ENCODE measurements around the gene MED25. TPM values are rescaled to one million over a fixed set of nuclear protein-coding genes. Genes with fewer than 3 reads are reported as not detected.

The MED25 gene
- total and polyA plus RNA-seq, 9 donors, result 30.3 to 89.9 (median 67.4) TPM

GRCh38 chr19:49884109-49884508 lies 66.0 kb downstream of the MED25 start:
- DNase-seq, result peak in 1 of 5 donors; percentile 39
- intact Hi-C loops (cut with DNase I), result loop anchor here in 1 of 4 donors (5.0 kb wide), 1 partner anchor 137 kb away; no protein-coding TSS in a partner anchor

DNA sequence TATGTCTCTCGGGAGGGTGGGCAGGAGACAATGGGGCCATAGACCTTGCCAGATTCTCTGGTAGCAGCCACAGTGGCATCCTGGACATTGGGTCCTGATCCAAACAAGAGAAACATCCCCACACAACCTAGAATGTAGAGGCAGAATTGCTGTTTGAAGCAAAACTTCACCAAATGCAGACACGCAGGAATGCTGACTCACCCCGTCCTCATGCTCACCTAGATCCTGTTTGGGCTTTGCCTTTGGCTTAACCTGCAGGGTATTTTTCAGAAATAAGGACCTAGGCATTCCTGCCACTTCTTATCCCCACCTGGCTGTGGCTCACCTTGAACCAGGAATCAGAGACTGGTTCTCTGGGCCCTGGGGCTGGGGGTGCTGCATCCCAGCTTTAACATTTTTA lies 66.7 kb downstream of the MED25 start:
- H3K4me3 ChIP-seq, result no peak overlapping the region
- TF ChIP-seq CTCF (IDR thresholded peaks at IDR 0.05), result no peak
- intact Hi-C loops (cut with DNase I), result loop anchor here in 1 of 4 donors (5.0 kb wide), 1 partner anchor 137 kb away; no protein-coding TSS in a partner anchor
- no peaks in the 10 kb centered on the region for H3K4me1 ChIP-seq (ENCODE audit: insufficient read depth)
- H3K27ac ChIP-seq, result no peak overlapping the region
- no peaks in the 10 kb centered on the region for H3K27me3 ChIP-seq
- DNase-seq, result no peak
- H3K9me3 ChIP-seq, result no peaks in the 10 kb centered on the region
- H3K36me3 ChIP-seq, result no peaks in the 10 kb centered on the region
- whole genome bisulfite sequencing, 3 donors, result 91 to 96% (median 93%) methylated on average over 3 of the region's 3 CpGs

More at GRCh38 chr19:49884109-49884508, 66.0 kb downstream of the MED25 start:
- Histone ChIP-seq H3K4me3 (no peak overlapping the region), H3K27me3 (no peaks in the 10 kb centered on the region), H3K4me1 (ENCODE audit: insufficient read depth) (no peaks in the 10 kb centered on the region), H3K9me3 (no peaks in the 10 kb centered on the region), H3K36me3 (no peaks in the 10 kb centered on the region), H3K27ac (no peak overlapping the region)
- 93% methylated on average over 16 to 18 of the region's 18 CpGs for WGBS, 3 donors
- no peak for TF ChIP-seq EP300 (IDR thresholded peaks at IDR 0.05)
- no peak for TF ChIP-seq POLR2A (IDR thresholded peaks at IDR 0.05)
- TF ChIP-seq CTCF (IDR thresholded peaks at IDR 0.05), result no peak

Small RNAs within 50 kb of the gene (microRNA-seq; reads per million reads assigned to microRNA genes)
- gene MIR4749, result 0.89 to 2.8 (median 1.9) reads per million in 3 donors
- 0 to 0.75 (median 0.18) reads per million in 3 donors for gene MIR6799
- 0 reads per million in 3 donors for gene MIR6800

Small RNAs within 50 kb of the gene (small RNA-seq; reads per million reads assigned to genes)
- gene MIR4749, result not detected
- not detected for gene MIR6799

Other genes starting within 250 kb of the MED25 start
- 10 to 100 TPM; 44.8 to 70.1 (median 58.7) TPM for gene NOSIP, start 237.7 kb upstream of the MED25 start, total RNA-seq
- gene NOSIP, start 237.7 kb upstream of the MED25 start, polyA plus RNA-seq, result 10 to 100 TPM; 31.0 to 65.0 TPM
- gene PRRG2, start 237.0 kb upstream of the MED25 start, total RNA-seq, result 1 to 10 TPM in 3 of 7 donors, under 1 TPM in 1, not detected in 3; 0.77 to 4.0 (median 1.6) TPM
- under 1 TPM; 0.65 to 0.75 TPM for gene PRRG2, start 237.0 kb upstream of the MED25 start, polyA plus RNA-seq
- gene PRR12, start 227.1 kb upstream of the MED25 start, total RNA-seq, result 10 to 100 TPM in 5 of 7 donors, 1 to 10 TPM in 2; 8.1 to 44.1 (median 31.8) TPM
- 10 to 100 TPM in 1 of 2 donors, 1 to 10 TPM in 1; 2.8 to 22.8 TPM for gene PRR12, start 227.1 kb upstream of the MED25 start, polyA plus RNA-seq
- gene RRAS, start 178.1 kb upstream of the MED25 start, total RNA-seq, result 10 to 100 TPM; 28.7 to 62.8 (median 37.6) TPM
- 10 to 100 TPM; 24.2 to 63.4 TPM for gene RRAS, start 178.1 kb upstream of the MED25 start, polyA plus RNA-seq
- gene SCAF1, start 176.1 kb upstream of the MED25 start, total RNA-seq, result 10 to 100 TPM; 14.9 to 94.6 (median 68.8) TPM
- gene SCAF1, start 176.1 kb upstream of the MED25 start, polyA plus RNA-seq, result 10 to 100 TPM in 1 of 2 donors, 1 to 10 TPM in 1; 3.3 to 29.1 TPM
- gene IRF3, start 152.4 kb upstream of the MED25 start, total RNA-seq, result 10 to 100 TPM; 46.1 to 89.0 (median 69.5) TPM
- 10 to 100 TPM; 24.2 to 76.9 TPM for gene IRF3, start 152.4 kb upstream of the MED25 start, polyA plus RNA-seq
- gene BCL2L12, start 152.4 kb upstream of the MED25 start, total RNA-seq, result 10 to 100 TPM in 6 of 7 donors, 1 to 10 TPM in 1; 8.0 to 21.0 (median 15.6) TPM
- gene BCL2L12, start 152.4 kb upstream of the MED25 start, polyA plus RNA-seq, result 10 to 100 TPM in 1 of 2 donors, 1 to 10 TPM in 1; 6.7 to 17.7 TPM
- 100 to 1,000 TPM; 125 to 174 (median 152) TPM for gene PRMT1, start 141.0 kb upstream of the MED25 start, total RNA-seq
- 100 to 1,000 TPM in 1 of 2 donors, 10 to 100 TPM in 1; 57.1 to 182 TPM for gene PRMT1, start 141.0 kb upstream of the MED25 start, polyA plus RNA-seq
- gene ADM5, start 128.7 kb upstream of the MED25 start, total RNA-seq, result 1 to 10 TPM in 4 of 7 donors, under 1 TPM in 3; 0.48 to 1.9 (median 1.3) TPM
- 1 to 10 TPM in 1 of 2 donors, not detected in 1; 1.6 TPM for gene ADM5, start 128.7 kb upstream of the MED25 start, polyA plus RNA-seq
- 10 to 100 TPM in 4 of 7 donors, 1 to 10 TPM in 3; 4.6 to 25.8 (median 14.5) TPM for gene CPT1C, start 127.2 kb upstream of the MED25 start, total RNA-seq
- 10 to 100 TPM in 1 of 2 donors, 1 to 10 TPM in 1; 9.4 to 12.9 TPM for gene CPT1C, start 127.2 kb upstream of the MED25 start, polyA plus RNA-seq
- gene TSKS, start 55.0 kb upstream of the MED25 start, total RNA-seq, result under 1 TPM in 3 of 7 donors, not detected in 4; 0.32 to 0.71 (median 0.46) TPM
- gene TSKS, start 55.0 kb upstream of the MED25 start, polyA plus RNA-seq, result under 1 TPM; 0.15 to 0.30 TPM
- 100 to 1,000 TPM in 3 of 7 donors, 10 to 100 TPM in 4; 56.0 to 126 (median 99.3) TPM for gene AP2A1, start 51.3 kb upstream of the MED25 start, total RNA-seq
- 10 to 100 TPM; 37.8 to 72.2 TPM for gene AP2A1, start 51.3 kb upstream of the MED25 start, polyA plus RNA-seq
- 10 to 100 TPM; 23.3 to 48.6 (median 27.5) TPM for gene FUZ, start 5.0 kb upstream of the MED25 start, total RNA-seq
- 10 to 100 TPM; 13.4 to 36.9 TPM for gene FUZ, start 5.0 kb upstream of the MED25 start, polyA plus RNA-seq
- gene PTOV1, start 32.9 kb downstream of the MED25 start, total RNA-seq, result 100 to 1,000 TPM; 108 to 256 (median 206) TPM
- 100 to 1,000 TPM in 1 of 2 donors, 10 to 100 TPM in 1; 22.2 to 186 TPM for gene PTOV1, start 32.9 kb downstream of the MED25 start, polyA plus RNA-seq
- gene PNKP, start 49.3 kb downstream of the MED25 start, total RNA-seq, result 100 to 1,000 TPM in 1 of 7 donors, 10 to 100 TPM in 6; 47.2 to 111 (median 74.2) TPM
- gene PNKP, start 49.3 kb downstream of the MED25 start, polyA plus RNA-seq, result 10 to 100 TPM in 1 of 2 donors, 1 to 10 TPM in 1; 6.8 to 39.0 TPM
- 10 to 100 TPM; 10.6 to 45.3 (median 30.0) TPM for gene AKT1S1, start 59.1 kb downstream of the MED25 start, total RNA-seq
- 10 to 100 TPM; 24.3 to 34.8 TPM for gene AKT1S1, start 59.1 kb downstream of the MED25 start, polyA plus RNA-seq
- gene TBC1D17, start 59.4 kb downstream of the MED25 start, total RNA-seq, result 10 to 100 TPM; 23.1 to 77.5 (median 49.8) TPM
- 10 to 100 TPM; 41.3 to 66.9 TPM for gene TBC1D17, start 59.4 kb downstream of the MED25 start, polyA plus RNA-seq
- 1 to 10 TPM in 4 of 7 donors, under 1 TPM in 2, not detected in 1; 0.24 to 4.3 (median 1.3) TPM for gene IL4I1, start 78.6 kb downstream of the MED25 start, total RNA-seq
- under 1 TPM; 0.35 to 0.43 TPM for gene IL4I1, start 78.6 kb downstream of the MED25 start, polyA plus RNA-seq
- 10 to 100 TPM in 5 of 7 donors, 1 to 10 TPM in 2; 4.3 to 23.5 (median 16.0) TPM for gene ATF5, start 110.9 kb downstream of the MED25 start, total RNA-seq
- gene ATF5, start 110.9 kb downstream of the MED25 start, polyA plus RNA-seq, result 10 to 100 TPM; 17.3 to 20.1 TPM
- 10 to 100 TPM; 18.7 to 47.7 (median 38.5) TPM for gene NUP62, start 111.2 kb downstream of the MED25 start, total RNA-seq
- gene NUP62, start 111.2 kb downstream of the MED25 start, polyA plus RNA-seq, result 10 to 100 TPM; 19.0 to 27.3 TPM
- 100 to 1,000 TPM in 1 of 7 donors, 10 to 100 TPM in 6; 44.0 to 117 (median 77.6) TPM for gene SIGLEC11, start 142.9 kb downstream of the MED25 start, total RNA-seq
- 100 to 1,000 TPM in 1 of 2 donors, 10 to 100 TPM in 1; 43.3 to 113 TPM for gene SIGLEC11, start 142.9 kb downstream of the MED25 start, polyA plus RNA-seq
- 10 to 100 TPM; 26.3 to 44.7 (median 34.0) TPM for gene VRK3, start 207.1 kb downstream of the MED25 start, total RNA-seq
- gene VRK3, start 207.1 kb downstream of the MED25 start, polyA plus RNA-seq, result 10 to 100 TPM; 26.1 to 52.5 TPM
- 10 to 100 TPM in 2 of 7 donors, 1 to 10 TPM in 5; 6.3 to 12.1 (median 7.7) TPM for gene ZNF473, start 207.7 kb downstream of the MED25 start, total RNA-seq
- 10 to 100 TPM in 1 of 2 donors, 1 to 10 TPM in 1; 2.1 to 10.7 TPM for gene ZNF473, start 207.7 kb downstream of the MED25 start, polyA plus RNA-seq